GM12864 (cell line): ENCODE results near the gene TPRA1.

Source experiments
- DNase-seq: peaks from one replicate; pipeline ENCODE4 v3.0.0-alpha.2; 2011; ENCODE audit warnings: low read depth
- H3K4me3 ChIP-seq: 2 replicates; pipeline ENCODE4 v1.5.1; 2011; ENCODE audit warnings: mild to moderate bottlenecking, low read depth, low read length, control low read depth
- CTCF ChIP-seq: IDR thresholded peaks from 2 replicates; pipeline ENCODE4 v1.5.1; 2011; ENCODE audit warnings: low read depth, mild to moderate bottlenecking, moderate library complexity, low read length, control low read depth, inconsistent platforms; ENCODE audit errors: missing control alignments

Gene TPRA1

DNA sequence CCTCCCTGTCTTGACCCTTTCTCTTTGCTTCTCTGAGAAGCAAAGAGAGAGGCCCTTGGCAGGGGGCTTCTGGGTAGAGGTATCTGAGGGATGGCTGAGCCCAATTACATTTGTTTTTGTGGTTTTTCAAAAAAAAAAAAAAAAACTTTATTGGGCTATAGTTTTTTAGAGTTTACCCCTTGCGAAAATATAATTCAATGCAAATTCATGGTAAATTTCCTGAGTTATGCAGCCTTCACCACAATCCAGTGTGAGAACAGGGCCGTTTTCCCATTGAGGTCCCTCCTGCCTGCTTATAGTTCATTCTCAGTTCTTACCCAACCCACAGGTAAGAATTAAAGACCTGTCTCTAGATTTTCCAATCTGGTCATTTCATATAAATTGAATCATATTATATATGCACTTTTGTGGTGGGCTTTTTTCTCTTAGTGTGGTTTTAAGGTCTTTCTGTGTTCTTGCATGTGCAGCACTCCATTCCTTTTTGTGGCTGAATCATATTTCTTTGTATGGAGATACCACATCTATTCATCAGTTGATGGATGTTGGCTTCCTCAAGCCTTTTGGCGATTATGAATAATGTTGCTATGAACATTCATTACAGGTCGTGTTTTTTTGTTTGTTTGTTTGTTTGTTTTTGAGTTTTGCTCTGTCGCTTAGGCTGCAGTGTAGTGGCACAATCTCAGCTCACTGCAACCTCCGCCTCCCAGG, 10.4 kb upstream of the TPRA1 start:
- no peak for DNase-seq
- TF ChIP-seq CTCF = no peak
- H3K4me3 ChIP-seq = peak overlapping the region; percentile 32

GRCh38 chr3:127598841-127599570, 8.5 kb upstream of the TPRA1 start:
- no peak for TF ChIP-seq CTCF
- peak overlapping the region; percentile 82 for H3K4me3 ChIP-seq
- DNase-seq = no peak

GRCh38 chr3:127597020-127597771, 6.7 kb upstream of the TPRA1 start:
- no peak for DNase-seq
- peak overlapping the region; percentile 82 for H3K4me3 ChIP-seq
- no peak for TF ChIP-seq CTCF

DNA sequence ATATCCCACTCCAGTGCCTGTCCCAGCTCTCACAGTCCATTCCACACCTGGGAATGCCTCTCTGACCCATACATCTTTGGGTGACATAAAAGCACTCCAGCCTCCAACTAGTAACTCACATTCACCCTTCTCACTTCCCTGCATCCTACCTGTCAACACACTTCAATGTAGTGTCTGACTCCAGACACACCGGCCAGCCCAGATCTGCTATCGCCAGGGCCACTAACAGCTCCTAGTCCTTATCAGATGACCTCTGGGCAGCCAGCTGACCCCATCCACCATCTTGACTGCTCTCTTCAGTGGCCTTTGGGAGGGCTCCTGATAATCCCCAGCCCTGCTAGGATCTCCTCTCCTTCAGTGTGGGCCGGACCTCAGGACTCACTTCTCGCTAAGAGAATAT, 4.8 kb upstream of the TPRA1 start:
- TF ChIP-seq CTCF = no peak

DNA sequence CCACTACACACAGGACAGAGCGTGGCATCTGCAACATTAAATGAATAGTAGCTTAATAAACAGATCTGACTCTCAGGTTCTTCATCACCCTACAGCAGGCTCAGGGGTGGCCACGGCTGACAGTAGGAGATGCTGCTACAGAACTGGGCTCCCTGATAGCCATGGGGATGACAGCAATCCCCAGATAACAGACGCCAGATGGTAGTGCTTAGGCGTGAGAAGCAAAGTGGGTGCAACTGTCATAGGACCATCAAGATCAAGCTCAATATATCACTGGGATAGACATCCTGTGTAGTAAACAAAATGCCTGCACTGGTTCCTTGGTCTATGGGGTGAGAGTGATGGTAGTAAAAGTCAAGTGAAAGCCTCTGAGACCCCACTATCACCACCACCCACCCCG, 2.6 kb upstream of the TPRA1 start:
- no peak for DNase-seq
- TF ChIP-seq CTCF = no peak
- H3K4me3 ChIP-seq = no peak overlapping the region

More for the DNA sequence above, 4.8 kb upstream of the TPRA1 start:
- DNase-seq = no peak
- no peak overlapping the region for H3K4me3 ChIP-seq

- no peak for TF ChIP-seq CTCF
- H3K4me3 ChIP-seq = peak overlapping the region; percentile 77
- no peak for DNase-seq
Observed at GRCh38 chr3:127590282-127590592, 296 bp downstream of the TPRA1 start.
